Uterus (tissue), 2 donors: ENCODE results near the gene CRY1.

Experiments used
- CTCF ChIP-seq, 4 experiments: fragments of 200-600 bp in 2 of 4; fragments of 450-650 bp in 2 of 4; sonication (generic) in 2 of 4; IDR thresholded peaks; one replicate each; pipeline ENCODE4 v1.5.1; 2016 to 2019; ENCODE audit warnings: antibody characterized with exemption in 4 of 4, mild to moderate bottlenecking in 2 of 4, moderate library complexity in 1 of 4
- POLR2A ChIP-seq, 2 donors: fragments of 450-650 bp; IDR thresholded peaks; one replicate each; pipeline ENCODE4 v1.6.1; 2016; ENCODE audit warnings: antibody characterized with exemption in 2 of 2, mild to moderate bottlenecking in 1 of 2, moderate library complexity in 1 of 2

- no peak for TF ChIP-seq CTCF (IDR thresholded peaks at IDR 0.05)
- no peak for TF ChIP-seq POLR2A (IDR thresholded peaks at IDR 0.05)
Measured at GRCh38 chr12:107029081-107029480, 64.3 kb downstream of the CRY1 start.
